Epithelial cell of esophagus (primary cell): ENCODE measurements around the gene HOXB5.

Experiments
- DNase-seq: peaks from one replicate; pipeline ENCODE4 v3.0.0; 2010; ENCODE audit warnings: low read depth
- H3K4me3 ChIP-seq: 2 replicates; pipeline ENCODE4 v1.5.1; 2011; ENCODE audit warnings: mild to moderate bottlenecking, low read length, control low read depth
- CTCF ChIP-seq: IDR thresholded peaks from 2 replicates; pipeline ENCODE4 v1.5.1; 2011; ENCODE audit warnings: low read depth, mild to moderate bottlenecking, low read length, control low read depth, inconsistent platforms; ENCODE audit not compliant: insufficient read depth; ENCODE audit errors: missing control alignments

The HOXB5 gene

GRCh38 chr17:48601539-48602425, 8.2 kb upstream of the HOXB5 start:
- TF ChIP-seq CTCF, result no peak
- no peak overlapping the region for H3K4me3 ChIP-seq
- no peak for DNase-seq

- TF ChIP-seq CTCF, result no peak
- DNase-seq, result no peak
- no peak overlapping the region for H3K4me3 ChIP-seq
Observed at GRCh38 chr17:48601207-48601538, 7.6 kb upstream of the HOXB5 start.

- no peak for TF ChIP-seq CTCF
- no peak overlapping the region for H3K4me3 ChIP-seq
- no peak for DNase-seq
Observed at GRCh38 chr17:48600244-48601098, 6.9 kb upstream of the HOXB5 start.

- H3K4me3 ChIP-seq, result no peak overlapping the region
- no peak for TF ChIP-seq CTCF
- DNase-seq, result no peak
Observed at GRCh38 chr17:48599354-48599753, 5.8 kb upstream of the HOXB5 start.

- no peak for TF ChIP-seq CTCF
- DNase-seq, result no peak
- H3K4me3 ChIP-seq, result no peak overlapping the region
Observed at GRCh38 chr17:48598736-48599135, 5.2 kb upstream of the HOXB5 start.

GRCh38 chr17:48597778-48598631, 4.4 kb upstream of the HOXB5 start:
- TF ChIP-seq CTCF, result no peak
- DNase-seq, result no peak
- no peak overlapping the region for H3K4me3 ChIP-seq
